Choroid plexus epithelial cell (primary cell): ENCODE results near the gene HTT.

Experiments
- DNase-seq: peaks from one replicate; pipeline ENCODE4 v3.0.0-alpha.2; 2010; ENCODE audit warnings: low read depth
- H3K4me3 ChIP-seq: 2 replicates; pipeline ENCODE4 v1.5.1; 2011; ENCODE audit warnings: low read depth, mild to moderate bottlenecking, control low read depth, low read length, moderate library complexity
- TF ChIP-seq, protein P1 (sequence below): conservative IDR thresholded peaks from 2 replicates; pipeline ENCODE4 v1.5.1; 2011; ENCODE audit warnings: low read depth, mild to moderate bottlenecking, control low read depth, inconsistent platforms, low read length, moderate library complexity

The HTT gene

DNA sequence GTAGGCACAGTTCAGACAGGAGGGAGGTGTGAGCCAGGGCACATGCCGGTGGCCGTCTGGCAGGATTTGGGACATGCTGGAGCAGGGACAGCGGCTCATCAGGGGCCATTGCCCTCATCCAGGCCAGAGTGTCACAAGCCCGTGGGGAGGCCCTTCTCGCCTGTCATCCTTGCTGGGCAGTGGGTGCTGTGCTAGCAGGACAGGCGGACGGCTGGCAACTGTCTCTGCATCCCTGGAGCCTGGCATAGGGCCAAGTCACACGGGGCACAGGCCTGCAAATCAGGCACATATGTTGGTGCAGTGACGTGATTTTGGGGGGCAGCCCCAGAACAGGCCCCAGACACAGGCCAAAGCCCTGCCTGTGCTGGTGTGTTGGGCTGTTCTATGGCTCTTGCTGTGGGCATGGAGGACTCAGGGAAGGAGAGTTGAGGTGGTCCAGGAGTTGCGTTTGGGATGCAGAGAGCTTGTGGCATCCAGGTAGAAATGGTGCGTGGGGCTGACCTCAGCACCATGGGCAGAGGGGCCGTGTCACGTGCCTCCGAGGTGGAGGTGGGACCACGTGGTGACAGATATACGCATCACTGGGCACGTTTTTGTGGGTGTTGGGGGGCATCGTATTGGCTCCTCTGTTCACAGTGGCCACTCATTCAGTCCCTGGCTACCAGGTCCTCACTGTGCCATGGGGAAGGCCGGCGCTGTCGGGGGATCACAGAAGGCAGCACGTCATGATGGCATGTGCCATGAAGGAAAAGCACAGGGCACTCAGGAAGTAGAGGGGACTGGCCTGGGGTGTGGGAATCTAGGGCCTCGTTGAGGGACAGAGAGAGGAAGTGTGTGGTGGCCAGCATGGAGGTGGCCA, 159.9 kb downstream of the HTT start:
- TF ChIP-seq, protein P1, sequence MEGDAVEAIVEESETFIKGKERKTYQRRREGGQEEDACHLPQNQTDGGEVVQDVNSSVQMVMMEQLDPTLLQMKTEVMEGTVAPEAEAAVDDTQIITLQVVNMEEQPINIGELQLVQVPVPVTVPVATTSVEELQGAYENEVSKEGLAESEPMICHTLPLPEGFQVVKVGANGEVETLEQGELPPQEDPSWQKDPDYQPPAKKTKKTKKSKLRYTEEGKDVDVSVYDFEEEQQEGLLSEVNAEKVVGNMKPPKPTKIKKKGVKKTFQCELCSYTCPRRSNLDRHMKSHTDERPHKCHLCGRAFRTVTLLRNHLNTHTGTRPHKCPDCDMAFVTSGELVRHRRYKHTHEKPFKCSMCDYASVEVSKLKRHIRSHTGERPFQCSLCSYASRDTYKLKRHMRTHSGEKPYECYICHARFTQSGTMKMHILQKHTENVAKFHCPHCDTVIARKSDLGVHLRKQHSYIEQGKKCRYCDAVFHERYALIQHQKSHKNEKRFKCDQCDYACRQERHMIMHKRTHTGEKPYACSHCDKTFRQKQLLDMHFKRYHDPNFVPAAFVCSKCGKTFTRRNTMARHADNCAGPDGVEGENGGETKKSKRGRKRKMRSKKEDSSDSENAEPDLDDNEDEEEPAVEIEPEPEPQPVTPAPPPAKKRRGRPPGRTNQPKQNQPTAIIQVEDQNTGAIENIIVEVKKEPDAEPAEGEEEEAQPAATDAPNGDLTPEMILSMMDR = no peak
- DNase-seq = no peak
- no peak overlapping the region for H3K4me3 ChIP-seq

DNA sequence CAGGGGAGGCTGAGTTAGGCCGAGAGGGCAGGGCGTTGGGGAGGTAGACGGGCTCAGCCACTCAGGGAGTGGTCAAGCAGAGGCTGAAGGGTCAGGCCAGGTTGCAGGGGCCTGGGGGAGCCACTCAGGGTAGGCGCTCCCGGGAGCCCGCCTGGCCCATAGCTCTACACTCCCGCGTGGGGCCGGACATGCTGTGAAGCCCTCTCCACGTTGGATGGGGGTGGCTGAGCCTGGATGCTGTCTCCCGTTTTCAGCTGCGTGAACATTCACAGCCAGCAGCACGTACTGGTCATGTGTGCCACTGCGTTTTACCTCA, 160.5 kb downstream of the HTT start:
- no peak for DNase-seq
- TF ChIP-seq, protein P1 = no peak
- no peak overlapping the region for H3K4me3 ChIP-seq

DNA sequence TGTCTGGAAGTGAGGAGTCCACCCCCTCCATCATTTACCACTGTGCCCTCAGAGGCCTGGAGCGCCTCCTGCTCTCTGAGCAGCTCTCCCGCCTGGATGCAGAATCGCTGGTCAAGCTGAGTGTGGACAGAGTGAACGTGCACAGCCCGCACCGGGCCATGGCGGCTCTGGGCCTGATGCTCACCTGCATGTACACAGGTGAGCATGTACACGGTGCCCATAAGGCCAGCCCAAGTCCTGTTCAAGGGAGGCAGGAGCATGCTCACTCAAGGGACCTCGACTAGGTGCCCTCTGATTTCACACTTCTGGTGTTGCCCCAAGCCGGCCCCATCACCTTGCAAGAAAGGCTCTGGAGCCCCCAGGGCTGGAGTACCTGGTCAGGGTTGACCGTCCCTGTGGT, 161.1 kb downstream of the HTT start:
- H3K4me3 ChIP-seq = no peak overlapping the region
- TF ChIP-seq, protein P1 = no peak
- no peak for DNase-seq

DNA sequence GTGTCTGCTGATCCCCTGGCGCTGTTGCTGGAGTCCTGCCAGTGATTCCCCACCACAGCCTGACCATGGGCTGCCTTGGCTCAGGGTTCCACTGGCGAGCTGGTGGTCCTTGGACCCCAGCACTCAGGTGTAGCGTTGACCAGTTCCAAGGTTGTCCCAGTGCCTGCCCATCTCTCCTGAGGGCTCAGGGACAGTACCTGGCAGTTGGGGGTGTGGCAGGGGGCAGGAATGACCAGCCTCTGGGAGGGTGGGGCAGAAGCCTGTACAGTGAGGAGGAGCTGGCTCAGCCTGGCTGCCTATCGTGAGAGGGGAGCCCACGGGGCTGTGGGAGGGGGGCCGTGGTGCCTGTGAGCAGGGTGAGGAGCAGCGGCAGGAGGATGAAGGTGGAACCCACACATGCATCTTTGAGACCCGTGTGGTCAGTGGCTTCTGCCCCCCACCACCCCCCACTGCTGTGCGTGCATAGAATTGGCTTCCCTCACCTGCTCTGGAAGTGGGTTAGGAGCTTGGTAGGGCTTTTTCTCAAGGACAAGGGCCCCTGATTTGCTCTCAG, 161.9 kb downstream of the HTT start:
- no peak overlapping the region for H3K4me3 ChIP-seq
- no peak for DNase-seq
- TF ChIP-seq, protein P1 = no peak

DNA sequence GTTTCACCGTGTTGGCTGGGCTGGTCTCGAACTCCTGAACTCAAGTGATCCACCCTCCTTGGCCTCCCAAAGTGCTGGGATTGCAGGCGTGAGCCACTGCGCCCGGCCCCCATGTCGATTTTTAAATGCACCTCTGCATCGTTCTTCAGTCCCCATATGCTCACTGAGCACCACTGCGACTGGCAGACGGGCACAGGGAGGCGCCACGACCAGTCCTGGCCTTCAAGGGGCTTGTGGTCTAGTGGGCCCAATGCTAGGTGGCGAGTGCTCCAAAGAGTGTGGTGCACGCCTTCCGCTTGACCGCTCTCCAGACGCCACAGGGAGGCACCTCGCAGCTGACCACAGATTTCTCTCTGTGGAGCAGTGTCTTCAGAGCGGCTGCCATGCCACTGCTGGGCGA, 162.8 kb downstream of the HTT start:
- no peak overlapping the region for H3K4me3 ChIP-seq
- TF ChIP-seq, protein P1 = no peak
- DNase-seq = no peak

DNA sequence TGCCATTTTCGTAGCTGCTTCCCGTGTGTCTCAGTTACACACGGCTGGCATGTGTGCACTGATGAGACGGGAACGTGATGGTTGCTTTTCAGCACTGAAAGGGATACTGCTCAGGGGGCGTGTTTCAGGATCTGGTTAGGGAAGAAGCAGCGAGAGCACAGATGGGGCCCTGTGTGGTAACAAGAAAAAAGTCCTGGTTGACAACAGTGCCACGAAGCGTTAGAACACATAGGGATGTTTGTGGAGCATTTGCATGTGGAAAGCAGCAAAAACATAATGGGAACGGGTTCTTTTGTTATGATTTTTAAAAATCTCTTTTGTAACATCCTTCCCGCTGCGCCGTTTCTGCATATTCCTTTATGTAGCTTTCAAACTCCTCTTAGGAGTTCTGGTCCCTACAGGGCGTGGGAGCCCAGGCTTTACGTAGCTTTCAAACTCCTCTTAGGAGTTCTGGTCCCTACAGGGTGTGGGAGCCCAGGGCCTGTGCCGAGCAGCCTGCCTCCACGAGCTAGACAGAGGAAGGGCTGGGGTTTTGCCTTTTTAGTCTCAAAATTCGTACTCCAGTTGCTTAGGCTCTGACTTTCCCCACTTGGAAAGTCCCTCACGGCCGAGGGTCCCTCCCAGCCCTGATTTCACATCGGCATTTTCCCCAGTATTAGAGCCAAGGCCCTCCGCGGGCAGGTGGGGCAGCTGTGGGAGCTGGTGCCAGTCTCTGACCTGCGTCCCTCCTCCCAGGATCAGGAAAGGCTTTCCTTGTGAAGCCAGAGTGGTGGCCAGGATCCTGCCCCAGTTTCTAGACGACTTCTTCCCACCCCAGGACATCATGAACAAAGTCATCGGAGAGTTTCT, 163.5 kb downstream of the HTT start:
- TF ChIP-seq, protein P1 = no peak
- no peak for DNase-seq

More for the DNA sequence above, 163.5 kb downstream of the HTT start:
- no peak overlapping the region for H3K4me3 ChIP-seq
